Fibroblast of skin of right biceps (primary cell): Measurements from ENCODE around the gene SOST.

Source experiments
- DNase-seq: peaks from one replicate; pipeline ENCODE4 v3.0.0-alpha.2; 2013

SOST gene

GRCh38 chr17:43774304-43775250 is 16.0 kb upstream of the SOST start:
- no peak for DNase-seq

- DNase-seq = no peak
Observed at GRCh38 chr17:43772877-43773648, 14.5 kb upstream of the SOST start.

- DNase-seq = no peak
Observed at GRCh38 chr17:43771463-43771862, 12.9 kb upstream of the SOST start.

GRCh38 chr17:43770957-43771356 is 12.4 kb upstream of the SOST start:
- DNase-seq = no peak

- DNase-seq = no peak
Observed at GRCh38 chr17:43769859-43770258, 11.3 kb upstream of the SOST start.

- no peak for DNase-seq
Observed at GRCh38 chr17:43769426-43769825, 10.8 kb upstream of the SOST start.

GRCh38 chr17:43768943-43769342 is 10.4 kb upstream of the SOST start:
- DNase-seq = no peak

GRCh38 chr17:43768382-43768781 is 9.8 kb upstream of the SOST start:
- no peak for DNase-seq

- no peak for DNase-seq
Observed at GRCh38 chr17:43767713-43768059, 9.1 kb upstream of the SOST start.

- no peak for DNase-seq
Observed at GRCh38 chr17:43767053-43767712, 8.6 kb upstream of the SOST start.

- peak; percentile 53 for DNase-seq
Observed at GRCh38 chr17:43766413-43767052, 7.9 kb upstream of the SOST start.

GRCh38 chr17:43760254-43760852 is 1.8 kb upstream of the SOST start:
- peak; percentile 88 for DNase-seq

GRCh38 chr17:43759836-43760235 is 1.2 kb upstream of the SOST start:
- no peak for DNase-seq

GRCh38 chr17:43758086-43758485 is 505 bp downstream of the SOST start:
- DNase-seq = no peak

GRCh38 chr17:43757171-43757660 is 1.4 kb downstream of the SOST start:
- DNase-seq = no peak

GRCh38 chr17:43756201-43756600 is 2.4 kb downstream of the SOST start:
- no peak for DNase-seq

GRCh38 chr17:43755389-43755875 is 3.2 kb downstream of the SOST start:
- DNase-seq = no peak

- no peak for DNase-seq
Observed at GRCh38 chr17:43754947-43755346, 3.6 kb downstream of the SOST start.

- peak; percentile 66 for DNase-seq
Observed at GRCh38 chr17:43753493-43754129, 5.0 kb downstream of the SOST start.

- no peak for DNase-seq
Observed at GRCh38 chr17:43750153-43750552, 8.4 kb downstream of the SOST start.

- peak; percentile 60 for DNase-seq
Observed at GRCh38 chr17:43745541-43745940, 13.1 kb downstream of the SOST start.

- no peak for DNase-seq
Observed at GRCh38 chr17:43741636-43742035, 17.0 kb downstream of the SOST start.
